ENCODE measurements around the gene EXOC6B.

The EXOC6B gene

GRCh38 chr2:72673279-72673678, 152.6 kb downstream of the EXOC6B start:
- Histone ChIP-seq H3K4me3 (ENCODE audit: low read length, poor library complexity, severe bottlenecking) (no peak overlapping the region), H3K27me3 (ENCODE audit: insufficient read depth, low read length, poor library complexity, severe bottlenecking) (no peaks in the 10 kb centered on the region), H3K4me2 (ENCODE audit: low read depth, low read length, poor library complexity, severe bottlenecking) (no peak overlapping the region), H3K36me3 (ENCODE audit: insufficient read depth, low read length) (no peaks in the 10 kb centered on the region), H4K20me1 (ENCODE audit: insufficient read depth, low read length, poor library complexity, severe bottlenecking) (no peaks in the 10 kb centered on the region), H3K9ac (ENCODE audit: low read depth, low read length, poor library complexity, severe bottlenecking) (no peak overlapping the region), H3F3A (ENCODE audit: low read depth) (no peaks in the 10 kb centered on the region), H3K4me1 (ENCODE audit: insufficient read depth, low read length, poor library complexity, severe bottlenecking) (no peaks in the 10 kb centered on the region), H2AFZ (ENCODE audit: low read length) (no peak overlapping the region), H3K79me2 (ENCODE audit: insufficient read depth, low read length) (no peaks in the 10 kb centered on the region), H3K9me2 (replicated peaks; ENCODE audit: low read depth, low read length) (no peaks in the 10 kb centered on the region), H3K9me3 (ENCODE audit: insufficient read depth, low read depth, low read length) (no peaks in the 10 kb centered on the region)
- TF ChIP-seq EZH2phosphoT487 (IDR thresholded peaks at IDR 0.05; ENCODE audit: borderline replicate concordance) (no peak), CTCF (conservative IDR thresholded peaks at IDR 0.05; ENCODE audit: low read length) (no peak)

GRCh38 chr2:72669121-72669520, 156.7 kb downstream of the EXOC6B start:
- Histone ChIP-seq H3K79me2 (ENCODE audit: insufficient read depth, low read length) (no peaks in the 10 kb centered on the region), H3K27me3 (ENCODE audit: insufficient read depth, low read length, poor library complexity, severe bottlenecking) (no peaks in the 10 kb centered on the region), H3K9me2 (replicated peaks; ENCODE audit: low read depth, low read length) (no peaks in the 10 kb centered on the region), H2AFZ (ENCODE audit: low read length) (no peak overlapping the region), H3K4me3 (ENCODE audit: low read length, poor library complexity, severe bottlenecking) (no peak overlapping the region), H3K36me3 (ENCODE audit: insufficient read depth, low read length) (no peaks in the 10 kb centered on the region), H4K20me1 (ENCODE audit: insufficient read depth, low read length, poor library complexity, severe bottlenecking) (no peaks in the 10 kb centered on the region), H3F3A (ENCODE audit: low read depth) (no peaks in the 10 kb centered on the region), H3K4me2 (ENCODE audit: low read depth, low read length, poor library complexity, severe bottlenecking) (no peak overlapping the region), H3K9ac (ENCODE audit: low read depth, low read length, poor library complexity, severe bottlenecking) (no peak overlapping the region), H3K4me1 (ENCODE audit: insufficient read depth, low read length, poor library complexity, severe bottlenecking) (no peaks in the 10 kb centered on the region), H3K9me3 (ENCODE audit: insufficient read depth, low read depth, low read length) (no peaks in the 10 kb centered on the region)
- no peak for TF ChIP-seq EZH2phosphoT487 (IDR thresholded peaks at IDR 0.05; ENCODE audit: borderline replicate concordance)
- no peak for TF ChIP-seq CTCF (conservative IDR thresholded peaks at IDR 0.05; ENCODE audit: low read length)

GRCh38 chr2:72668647-72669046, 157.2 kb downstream of the EXOC6B start:
- Histone ChIP-seq H3K79me2 (ENCODE audit: insufficient read depth, low read length) (no peaks in the 10 kb centered on the region), H3K4me2 (ENCODE audit: low read depth, low read length, poor library complexity, severe bottlenecking) (no peak overlapping the region), H3K36me3 (ENCODE audit: insufficient read depth, low read length) (no peaks in the 10 kb centered on the region), H3K9ac (ENCODE audit: low read depth, low read length, poor library complexity, severe bottlenecking) (no peak overlapping the region), H3K9me3 (ENCODE audit: insufficient read depth, low read depth, low read length) (no peaks in the 10 kb centered on the region), H2AFZ (ENCODE audit: low read length) (no peak overlapping the region), H4K20me1 (ENCODE audit: insufficient read depth, low read length, poor library complexity, severe bottlenecking) (no peaks in the 10 kb centered on the region), H3F3A (ENCODE audit: low read depth) (no peaks in the 10 kb centered on the region), H3K4me3 (ENCODE audit: low read length, poor library complexity, severe bottlenecking) (no peak overlapping the region), H3K27me3 (ENCODE audit: insufficient read depth, low read length, poor library complexity, severe bottlenecking) (no peaks in the 10 kb centered on the region), H3K9me2 (replicated peaks; ENCODE audit: low read depth, low read length) (no peaks in the 10 kb centered on the region), H3K4me1 (ENCODE audit: insufficient read depth, low read length, poor library complexity, severe bottlenecking) (no peaks in the 10 kb centered on the region)
- TF ChIP-seq EZH2phosphoT487 (IDR thresholded peaks at IDR 0.05; ENCODE audit: borderline replicate concordance): no peak
- TF ChIP-seq CTCF (conservative IDR thresholded peaks at IDR 0.05; ENCODE audit: low read length): no peak
